A673 (cell line): ENCODE results near the gene DYNLT3. TPM values are rescaled to one million over a fixed set of nuclear protein-coding genes. Genes with fewer than 3 reads are reported as not detected.
A peak's percentile ranks its signal among the peaks of the same experiment; 100 is the strongest.

Experiments
- Bru-seq: library from RNA; stranded (reverse); fragments of 400-500 nt; gene quantifications from one replicate; lab custom pipeline; 2021; lab: Mats Ljungman, UMichigan
- BruChase-seq, 2 experiments: library from RNA; stranded (reverse); fragments of 400-500 nt; gene quantifications; one replicate each; lab custom pipeline; 2021; lab: Mats Ljungman, UMichigan
- BruUV-seq: library from RNA; stranded (reverse); fragments of 400-500 nt; replicated peaks from 2 replicates; lab custom pipeline; 2021; lab: Mats Ljungman, UMichigan
- CTCF ChIA-PET: fragments of 300-600 bp; sonication (Branson Sonifier 250); formaldehyde crosslinking; loops from one replicate; lab custom pipeline; 2022; ENCODE audit warnings: antibody characterized with exemption; lab: Charles Lee
- POLR2A ChIA-PET: fragments of 300-600 bp; sonication (Branson Sonifier 250); formaldehyde crosslinking; loops from one replicate; lab custom pipeline; 2022; ENCODE audit warnings: antibody characterized with exemption; ENCODE audit not compliant: low non-redundant PET; lab: Charles Lee
- DNase-seq: peaks from one replicate; pipeline ENCODE4 v3.0.0-alpha.2; 2015; ENCODE audit warnings: low spot score
- H3K27ac ChIP-seq: fragments of 200-600 bp; sonication (generic); 2 replicates; pipeline ENCODE4 v1.5.1; 2016; ENCODE audit warnings: mixed run types, low read depth, mild to moderate bottlenecking, mixed read lengths, antibody characterized with exemption, low read length; ENCODE audit not compliant: poor library complexity, severe bottlenecking
- H3K27me3 ChIP-seq: fragments of 200-600 bp; sonication (generic); replicated peaks from 2 replicates; pipeline ENCODE4 v1.6.1; 2017; ENCODE audit warnings: mixed run types, low read depth, mild to moderate bottlenecking, mixed read lengths, antibody characterized with exemption, low read length; ENCODE audit not compliant: insufficient read depth, poor library complexity
- H3K36me3 ChIP-seq: fragments of 200-600 bp; sonication (generic); 2 replicates; pipeline ENCODE4 v1.6.1; 2016; ENCODE audit warnings: mixed run types, mild to moderate bottlenecking, mixed read lengths, antibody characterized with exemption, low read length; ENCODE audit not compliant: insufficient read depth, poor library complexity, severe bottlenecking
- H3K4me1 ChIP-seq: fragments of 200-600 bp; sonication (generic); 2 replicates; pipeline ENCODE4 v1.6.1; 2017; ENCODE audit warnings: mixed run types, mild to moderate bottlenecking, mixed read lengths, antibody characterized with exemption, low read length; ENCODE audit not compliant: insufficient read depth, poor library complexity, severe bottlenecking
- H3K4me3 ChIP-seq: fragments of 200-600 bp; sonication (generic); 2 replicates; pipeline ENCODE4 v1.5.1; 2016; ENCODE audit warnings: low read depth, mixed run types, mild to moderate bottlenecking, mixed read lengths, low read length; ENCODE audit not compliant: poor library complexity, severe bottlenecking
- H3K9me3 ChIP-seq: fragments of 200-600 bp; sonication (generic); 2 replicates; pipeline ENCODE4 v1.6.1; 2016; ENCODE audit warnings: mixed run types, low read depth, mild to moderate bottlenecking, mixed read lengths, antibody characterized with exemption, low read length; ENCODE audit not compliant: poor library complexity, severe bottlenecking
- EZH2 ChIP-seq: fragments of 200-600 bp; sonication (generic); IDR thresholded peaks from 2 replicates; pipeline ENCODE4 v1.6.1; 2017; ENCODE audit warnings: borderline replicate concordance, low read depth, mild to moderate bottlenecking, mixed read lengths, antibody characterized with exemption, low read length; ENCODE audit not compliant: poor library complexity, severe bottlenecking
- intact Hi-C: fragments of 100-400 bp; cut with micrococcal nuclease; formaldehyde crosslinking; loops from one replicate; pipeline ENCODE4 v1.10.0; 2022; ENCODE audit not compliant: unreplicated experiment
- long read RNA-seq: library from polyadenylated mRNA; stranded (forward); transcript quantifications from one replicate; pipeline ENCODE4 v2.0.0, GENCODE V29; 2022
- total RNA-seq: library from RNA; stranded (reverse); gene quantifications from 2 replicates; pipeline ENCODE4 v1.2.3, GENCODE V29; 2021
- TF ChIP-seq, protein P1 (sequence below): fragments of 300-800, 200-600 bp; sonication (generic); conservative IDR thresholded peaks from 2 replicates; pipeline ENCODE4 v1.5.1; 2017; ENCODE audit warnings: low read depth, mild to moderate bottlenecking, antibody characterized with exemption, low read length, moderate library complexity, mixed read lengths

Gene DYNLT3, protein sequence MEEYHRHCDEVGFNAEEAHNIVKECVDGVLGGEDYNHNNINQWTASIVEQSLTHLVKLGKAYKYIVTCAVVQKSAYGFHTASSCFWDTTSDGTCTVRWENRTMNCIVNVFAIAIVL
- total RNA-seq (38.3 and 38.5 TPM in 2 replicates), Bru-seq, nascent RNA (percentile 72 among the genes with signal in this experiment), BruChase-seq, experiment 1, labeled RNA remaining after a 2-hour chase (percentile 80 among the genes with signal in this experiment), BruChase-seq, experiment 2, labeled RNA remaining after a 6-hour chase (percentile 92 among the genes with signal in this experiment)
- long read RNA-seq, transcript DYNLT3-201 (5 exons, 2,217 nt): major isoform, 133 of 141 reads
- long read RNA-seq, partial matches to known transcripts: 1 of 141 reads
- long read RNA-seq, other reads (novel, unspliced or antisense): 3 of 141 reads

DNA sequence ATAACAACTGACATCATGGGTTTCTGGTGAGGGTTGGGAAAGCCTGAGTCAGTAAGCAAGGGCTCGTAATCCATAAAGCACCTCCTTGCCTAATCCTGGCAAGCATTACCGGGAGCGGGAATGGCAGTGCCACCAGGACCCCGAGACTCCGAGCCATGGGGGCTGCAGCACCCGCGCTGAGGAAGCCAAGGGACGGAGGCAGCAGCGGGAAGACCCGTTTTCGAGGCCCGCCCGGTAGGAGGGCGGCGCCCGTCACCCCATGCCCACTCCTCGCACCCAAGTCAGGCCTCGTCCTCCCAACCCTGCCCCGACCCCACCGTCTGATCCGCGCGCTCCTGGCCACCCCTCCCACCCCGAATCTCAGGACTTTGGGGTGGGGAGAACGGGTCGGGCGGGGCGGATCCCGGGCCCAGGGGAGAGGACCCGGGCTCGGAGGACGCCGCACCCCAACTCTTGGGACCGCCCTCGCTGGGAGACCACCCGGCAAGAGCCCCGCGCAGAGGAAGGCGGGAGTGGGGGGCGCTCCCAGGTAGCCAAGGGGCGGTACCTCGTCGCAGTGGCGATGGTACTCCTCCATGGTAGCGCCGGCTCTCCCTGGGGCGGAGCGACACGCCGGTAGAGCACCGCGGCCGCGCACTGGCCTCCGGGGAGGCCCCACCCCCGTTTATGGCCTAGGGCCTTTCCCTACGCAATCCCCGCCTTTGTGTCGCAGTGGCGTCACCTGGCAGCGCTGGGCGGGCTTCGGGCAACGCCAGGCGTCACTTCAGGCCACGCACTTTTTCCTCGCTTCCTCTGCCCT lies at the start of gene DYNLT3:
TSS of gene DYNLT3 (minus strand) at position 638 of the 799 bp plus-strand sequence. CDS start at position 577, 61 bp downstream.
- H3K27ac ChIP-seq: peak within 1 kb of the TSS; percentile 65
- POLR2A ChIA-PET: no interaction called here
- H3K9me3 ChIP-seq: no peaks in the 10 kb centered on the region

DNA sequence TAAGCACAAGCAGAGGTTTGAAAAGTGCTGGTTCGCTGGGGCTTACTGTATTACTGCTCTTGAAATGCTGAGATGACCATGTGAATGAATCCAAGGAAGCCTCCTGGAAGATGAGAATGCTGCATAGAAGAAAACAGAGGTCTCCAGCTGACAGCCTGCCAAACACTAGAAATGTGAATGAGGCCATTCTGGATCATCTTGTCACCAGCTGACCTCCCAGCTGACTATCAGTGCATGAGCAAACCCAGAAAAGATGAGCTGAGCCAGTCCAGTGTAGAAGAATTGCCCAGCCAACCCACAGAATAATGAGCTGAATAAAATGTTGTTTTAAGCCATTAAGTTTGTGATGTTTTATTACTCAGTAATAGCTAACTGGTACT lies 49.1 kb upstream of the DYNLT3 start:
- Histone ChIP-seq H3K36me3 (no peaks in the 10 kb centered on the region), H3K27ac (peak overlapping the region; percentile 55), H3K9me3 (no peaks in the 10 kb centered on the region), H3K27me3 (no peaks in the 10 kb centered on the region), H3K4me3 (no peak overlapping the region), H3K4me1 (peaks cover 32% of the 10 kb centered on the region)
- BruUV-seq: no TSS peak
- CTCF ChIA-PET: no interaction called here
- TF ChIP-seq, protein P1, sequence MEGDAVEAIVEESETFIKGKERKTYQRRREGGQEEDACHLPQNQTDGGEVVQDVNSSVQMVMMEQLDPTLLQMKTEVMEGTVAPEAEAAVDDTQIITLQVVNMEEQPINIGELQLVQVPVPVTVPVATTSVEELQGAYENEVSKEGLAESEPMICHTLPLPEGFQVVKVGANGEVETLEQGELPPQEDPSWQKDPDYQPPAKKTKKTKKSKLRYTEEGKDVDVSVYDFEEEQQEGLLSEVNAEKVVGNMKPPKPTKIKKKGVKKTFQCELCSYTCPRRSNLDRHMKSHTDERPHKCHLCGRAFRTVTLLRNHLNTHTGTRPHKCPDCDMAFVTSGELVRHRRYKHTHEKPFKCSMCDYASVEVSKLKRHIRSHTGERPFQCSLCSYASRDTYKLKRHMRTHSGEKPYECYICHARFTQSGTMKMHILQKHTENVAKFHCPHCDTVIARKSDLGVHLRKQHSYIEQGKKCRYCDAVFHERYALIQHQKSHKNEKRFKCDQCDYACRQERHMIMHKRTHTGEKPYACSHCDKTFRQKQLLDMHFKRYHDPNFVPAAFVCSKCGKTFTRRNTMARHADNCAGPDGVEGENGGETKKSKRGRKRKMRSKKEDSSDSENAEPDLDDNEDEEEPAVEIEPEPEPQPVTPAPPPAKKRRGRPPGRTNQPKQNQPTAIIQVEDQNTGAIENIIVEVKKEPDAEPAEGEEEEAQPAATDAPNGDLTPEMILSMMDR: no peak
- TF ChIP-seq EZH2: no peak
- POLR2A ChIA-PET: no interaction called here
- no peak for DNase-seq
- intact Hi-C loops: no loop called here

More for the DNA sequence above, at the start of gene DYNLT3:
- BruUV-seq: no TSS peak
- Histone ChIP-seq H3K36me3 (no peaks in the 10 kb centered on the region), H3K27me3 (no peaks in the 10 kb centered on the region), H3K4me3 (peak within 1 kb of the TSS; percentile 70), H3K4me1 (no peaks in the 10 kb centered on the region)
- CTCF ChIA-PET: no interaction called here
- DNase-seq: peak; percentile 90
- intact Hi-C loops: no loop called here
- TF ChIP-seq EZH2: no peak
- TF ChIP-seq, protein P1: no peak

GRCh38 chrX:37895795-37896510 lies 48.6 kb upstream of the DYNLT3 start:
- CTCF ChIA-PET: no interaction called here

More at GRCh38 chrX:37895795-37896510, 48.6 kb upstream of the DYNLT3 start:
- Histone ChIP-seq H3K27me3 (no peaks in the 10 kb centered on the region), H3K4me1 (peaks cover 32% of the 10 kb centered on the region), H3K9me3 (no peaks in the 10 kb centered on the region), H3K36me3 (no peaks in the 10 kb centered on the region), H3K27ac (peak overlapping the region; percentile 55), H3K4me3 (no peak overlapping the region)
- TF ChIP-seq EZH2: no peak
- TF ChIP-seq, protein P1: no peak
- intact Hi-C loops: no loop called here
- no peak for DNase-seq
- BruUV-seq: no TSS peak
- POLR2A ChIA-PET: no interaction called here
